ENCODE measurements around the gene CPED1.

- TF ChIP-seq CTCF (conservative IDR thresholded peaks at IDR 0.05; ENCODE audit: low read length) (no peak), EZH2phosphoT487 (IDR thresholded peaks at IDR 0.05; ENCODE audit: borderline replicate concordance, low read depth, low read length) (no peak)
Observed at GRCh38 chr7:121157341-121157751, 168.8 kb downstream of the CPED1 start.

Data from OCI-LY7 (cell line).